IPS-20b (cell line): Measurements from ENCODE around the gene CD14.
"Not testable (repeated sequence)": the region's sequence is repeated elsewhere in the genome, so short reads cannot be mapped to it uniquely, and the experiment has no call there.

ENCODE experiments used
- H3K27ac ChIP-seq: one replicate; pipeline ENCODE4 v1.5.1; 2013; ENCODE audit warnings: low read length
- H3K27me3 ChIP-seq: 2 replicates; pipeline ENCODE4 v1.6.1; 2013; ENCODE audit warnings: mild to moderate bottlenecking, low read length, inconsistent platforms; ENCODE audit not compliant: insufficient read depth
- H3K36me3 ChIP-seq: 2 replicates; pipeline ENCODE4 v1.6.1; 2013; ENCODE audit warnings: low read depth, mild to moderate bottlenecking, inconsistent platforms, low read length, moderate library complexity; ENCODE audit not compliant: insufficient read depth
- H3K4me1 ChIP-seq: 2 replicates; pipeline ENCODE4 v1.6.1; 2013; ENCODE audit warnings: mild to moderate bottlenecking, control low read depth, inconsistent platforms, low read length, moderate library complexity; ENCODE audit not compliant: insufficient read depth
- H3K4me3 ChIP-seq: 2 replicates; pipeline ENCODE4 v1.5.1; 2013; ENCODE audit warnings: mild to moderate bottlenecking, low read length, inconsistent platforms
- H3K9ac ChIP-seq: 2 replicates; pipeline ENCODE4 v1.6.1; 2013; ENCODE audit warnings: low read depth, mild to moderate bottlenecking, inconsistent platforms, low read length, moderate library complexity
- H3K9me3 ChIP-seq: 2 replicates; pipeline ENCODE4 v1.6.1; 2013; ENCODE audit warnings: mild to moderate bottlenecking, low read depth, low read length, inconsistent platforms; ENCODE audit not compliant: insufficient read depth

CD14 gene

DNA sequence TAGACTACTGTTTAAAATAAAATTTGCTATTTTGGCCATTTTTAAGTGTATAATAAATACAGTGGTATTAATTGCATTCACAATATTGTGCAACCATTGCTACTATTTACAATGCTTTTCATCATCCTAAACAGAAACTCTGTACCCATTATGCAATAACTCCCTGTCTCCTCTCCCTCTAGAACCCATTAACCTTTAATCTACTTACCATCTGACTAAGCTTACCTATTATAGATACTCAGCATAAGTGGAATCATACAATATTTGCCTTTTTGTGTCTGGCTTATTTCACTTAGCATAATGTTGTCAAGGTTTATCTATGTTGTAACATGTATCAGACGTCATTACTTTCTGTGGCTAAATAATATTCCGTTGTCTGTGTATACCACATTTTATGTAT, 25.9 kb downstream of the CD14 start:
- H3K4me1 ChIP-seq, result no peaks in the 10 kb centered on the region
- H3K9ac ChIP-seq, result no peak overlapping the region
- H3K27ac ChIP-seq, result no peak overlapping the region
- H3K9me3 ChIP-seq, result no peaks in the 10 kb centered on the region; the same call in none of the 2 replicates
- H3K36me3 ChIP-seq, result no peaks in the 10 kb centered on the region
- no peaks in the 10 kb centered on the region for H3K27me3 ChIP-seq
- H3K4me3 ChIP-seq, result no peak overlapping the region

GRCh38 chr5:140605879-140606278, 27.1 kb downstream of the CD14 start:
- no peaks in the 10 kb centered on the region for H3K4me1 ChIP-seq
- H3K4me3 ChIP-seq, result no peak overlapping the region
- H3K36me3 ChIP-seq, result no peaks in the 10 kb centered on the region
- H3K9me3 ChIP-seq, result no peaks in the 10 kb centered on the region; the same call in none of the 2 replicates
- H3K9ac ChIP-seq, result no peak overlapping the region
- no peaks in the 10 kb centered on the region for H3K27me3 ChIP-seq
- H3K27ac ChIP-seq, result no peak overlapping the region

DNA sequence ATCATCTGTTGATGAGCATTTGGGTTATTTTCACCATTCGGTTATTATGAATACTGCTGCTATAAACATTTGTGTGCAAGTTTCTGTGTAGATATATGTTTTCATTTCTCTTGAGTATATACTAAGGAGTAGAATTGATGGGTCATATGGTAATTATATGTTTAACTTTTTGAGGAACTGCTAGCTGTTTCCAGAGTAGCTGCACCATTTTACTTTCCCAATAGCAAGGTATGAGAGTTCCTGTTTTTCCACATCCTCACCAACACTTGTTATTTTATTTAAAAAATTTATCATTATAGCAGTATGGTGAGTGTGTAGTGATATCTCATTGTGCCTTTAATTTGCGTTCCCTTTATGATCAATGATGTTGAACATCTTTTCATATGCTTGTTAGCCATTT, 29.2 kb downstream of the CD14 start:
- no peaks in the 10 kb centered on the region for H3K4me1 ChIP-seq
- H3K9me3 ChIP-seq, result no peaks in the 10 kb centered on the region; the same call in 1 of the 2 replicates
- H3K4me3 ChIP-seq, result no peak overlapping the region
- no peak overlapping the region for H3K9ac ChIP-seq
- no peaks in the 10 kb centered on the region for H3K27me3 ChIP-seq
- no peak overlapping the region for H3K27ac ChIP-seq
- no peaks in the 10 kb centered on the region for H3K36me3 ChIP-seq

- not testable (repeated sequence) for H3K9me3 ChIP-seq, H3K9ac ChIP-seq, H3K4me3 ChIP-seq, H3K27ac ChIP-seq, H3K27me3 ChIP-seq, H3K36me3 ChIP-seq, H3K4me1 ChIP-seq
These were observed 29.6 kb downstream of the CD14 start for GRCh38 chr5:140603446-140603698.

DNA sequence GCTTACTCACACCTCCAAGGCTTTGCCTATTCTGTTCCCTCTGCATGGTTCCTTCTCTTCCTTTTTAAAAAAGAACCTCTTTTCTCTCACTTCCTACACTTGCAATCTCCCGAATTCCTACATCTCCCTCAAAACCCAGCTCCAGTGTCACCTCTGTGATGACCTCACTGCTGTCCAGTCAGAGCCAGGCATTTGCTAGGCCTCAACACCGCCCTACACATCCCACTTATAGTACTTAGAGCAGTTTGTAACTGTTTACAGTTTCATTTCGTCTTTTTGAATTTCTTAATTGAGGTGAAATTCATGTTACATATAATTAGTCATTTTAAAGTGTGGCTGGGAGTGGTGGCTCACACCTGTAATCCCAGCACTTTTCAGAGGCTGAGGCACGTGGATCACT, 30.8 kb downstream of the CD14 start:
- H3K4me1 ChIP-seq, result no peaks in the 10 kb centered on the region
- H3K36me3 ChIP-seq, result no peaks in the 10 kb centered on the region
- H3K4me3 ChIP-seq, result no peak overlapping the region
- no peaks in the 10 kb centered on the region for H3K27me3 ChIP-seq
- H3K9ac ChIP-seq, result no peak overlapping the region
- H3K27ac ChIP-seq, result no peak overlapping the region
- no peaks in the 10 kb centered on the region; the same call in 1 of the 2 replicates for H3K9me3 ChIP-seq

DNA sequence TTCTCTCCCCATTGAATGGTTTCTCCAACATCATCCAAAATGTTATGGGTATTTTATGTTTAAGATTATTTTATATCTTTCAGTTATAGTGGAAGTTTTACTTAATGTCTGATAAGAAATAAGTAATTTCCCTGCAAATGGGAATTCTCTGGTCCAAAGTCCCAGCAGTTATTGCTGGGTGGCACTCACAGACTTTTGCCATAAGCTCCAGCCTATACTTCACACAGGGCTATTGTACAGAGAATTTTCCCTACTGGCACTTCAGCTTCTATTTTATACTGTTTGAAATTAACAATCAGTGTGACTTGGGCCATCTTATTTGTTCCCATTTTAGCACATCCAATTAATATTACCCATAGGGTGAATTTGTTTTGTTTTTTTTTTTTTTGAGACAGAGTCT, 32.9 kb downstream of the CD14 start:
- H3K27me3 ChIP-seq, result no peaks in the 10 kb centered on the region
- H3K4me3 ChIP-seq, result no peak overlapping the region
- H3K27ac ChIP-seq, result no peak overlapping the region
- H3K9me3 ChIP-seq, result no peaks in the 10 kb centered on the region; the same call in 1 of the 2 replicates
- H3K36me3 ChIP-seq, result no peaks in the 10 kb centered on the region
- H3K4me1 ChIP-seq, result no peaks in the 10 kb centered on the region
- no peak overlapping the region for H3K9ac ChIP-seq

DNA sequence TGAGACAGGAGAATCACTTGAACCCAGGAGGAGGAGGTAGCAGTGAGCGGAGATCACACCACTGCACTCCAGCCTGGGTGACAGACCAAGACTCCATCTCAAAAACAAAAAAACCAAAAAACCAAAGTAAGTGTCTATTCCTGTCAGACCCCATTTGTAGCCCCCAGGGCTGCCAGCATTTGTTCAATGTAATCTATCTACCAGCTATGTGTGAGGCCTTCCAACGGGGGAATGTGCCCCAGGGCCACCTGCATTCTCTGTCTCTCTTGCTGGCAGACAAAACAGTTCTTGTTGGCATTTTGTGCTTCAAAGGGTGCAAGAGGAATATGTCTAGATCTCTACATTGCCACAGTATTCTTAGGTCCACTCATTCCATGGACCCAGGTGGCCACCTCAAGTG, 34.1 kb downstream of the CD14 start:
- Histone ChIP-seq H3K9ac (no peak overlapping the region), H3K4me1 (no peaks in the 10 kb centered on the region), H3K36me3 (no peaks in the 10 kb centered on the region), H3K4me3 (no peak overlapping the region), H3K27ac (no peak overlapping the region), H3K9me3 (no peaks in the 10 kb centered on the region), H3K27me3 (no peaks in the 10 kb centered on the region)

- H3K36me3 ChIP-seq, result no peaks in the 10 kb centered on the region
- no peaks in the 10 kb centered on the region for H3K4me1 ChIP-seq
- H3K27me3 ChIP-seq, result no peaks in the 10 kb centered on the region
- H3K4me3 ChIP-seq, result no peak overlapping the region
- H3K9me3 ChIP-seq, result no peaks in the 10 kb centered on the region
- no peak overlapping the region for H3K27ac ChIP-seq
- H3K9ac ChIP-seq, result no peak overlapping the region
These were observed 36.6 kb downstream of the CD14 start for GRCh38 chr5:140596321-140596741.

DNA sequence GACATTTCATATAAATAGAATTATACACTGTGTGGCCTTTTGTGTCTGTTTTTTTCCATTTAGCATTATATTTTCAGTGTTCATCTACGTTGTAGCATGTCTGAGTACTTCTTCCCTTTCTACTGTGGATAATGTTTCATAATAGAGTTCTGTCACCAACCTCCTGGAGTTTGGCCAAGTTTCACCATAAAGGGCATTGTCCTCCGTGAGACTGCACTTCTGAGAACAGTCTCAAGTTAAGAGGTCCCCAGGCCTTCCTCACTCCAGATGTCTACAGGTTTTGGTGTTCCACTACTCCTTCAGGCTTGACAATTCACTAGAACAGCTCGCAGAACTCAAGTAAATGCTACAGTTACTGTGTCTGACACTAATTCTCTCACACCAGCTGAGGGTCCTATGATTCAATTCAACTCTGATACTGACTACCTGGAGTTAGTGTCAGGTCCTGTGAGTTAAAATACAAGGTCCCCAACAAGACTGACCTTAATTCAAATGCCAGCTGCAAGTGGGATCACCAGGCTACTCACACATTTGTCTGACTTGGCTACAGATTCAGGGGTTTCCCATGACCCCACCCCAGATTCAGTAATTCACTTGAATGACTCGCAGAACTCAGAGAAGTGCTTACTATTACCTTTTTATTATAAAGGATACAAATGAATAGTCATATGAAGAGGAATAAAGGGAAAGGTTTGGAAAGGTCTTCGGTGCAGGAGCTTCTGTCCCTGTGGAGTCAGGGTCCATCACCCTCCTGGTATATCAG, 37.3 kb downstream of the CD14 start:
- Histone ChIP-seq H3K36me3 (no peaks in the 10 kb centered on the region), H3K9me3 (no peaks in the 10 kb centered on the region), H3K27me3 (no peaks in the 10 kb centered on the region), H3K4me3 (no peak overlapping the region), H3K9ac (no peak overlapping the region), H3K4me1 (no peaks in the 10 kb centered on the region), H3K27ac (no peak overlapping the region)

GRCh38 chr5:140594169-140594568, 38.8 kb downstream of the CD14 start:
- Histone ChIP-seq H3K27ac (no peak overlapping the region), H3K36me3 (no peaks in the 10 kb centered on the region), H3K9me3 (no peaks in the 10 kb centered on the region), H3K4me3 (no peak overlapping the region), H3K27me3 (no peaks in the 10 kb centered on the region), H3K9ac (no peak overlapping the region), H3K4me1 (no peaks in the 10 kb centered on the region)

DNA sequence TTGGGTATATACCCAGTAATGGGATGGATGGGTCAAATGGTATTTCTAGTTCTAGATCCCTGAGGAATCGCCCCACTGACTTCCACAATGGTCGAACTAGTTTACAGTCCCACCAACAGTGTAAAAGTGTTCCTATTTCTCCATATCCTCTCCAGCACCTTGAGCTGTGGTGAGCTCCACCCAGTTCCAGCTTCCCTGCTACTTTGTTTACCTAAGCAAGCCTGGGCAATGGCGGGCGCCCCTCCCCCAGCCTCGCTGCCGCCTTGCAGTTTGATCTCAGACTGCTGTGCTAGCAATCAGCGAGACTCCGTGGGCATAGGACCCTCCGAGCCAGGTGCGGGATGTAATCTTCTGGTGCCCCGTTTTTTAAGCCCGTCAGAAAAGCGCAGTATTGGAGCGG, 39.9 kb downstream of the CD14 start:
- not testable (repeated sequence) for H3K9me3 ChIP-seq, H3K27ac ChIP-seq, H3K27me3 ChIP-seq, H3K4me3 ChIP-seq, H3K9ac ChIP-seq, H3K36me3 ChIP-seq, H3K4me1 ChIP-seq

GRCh38 chr5:140591747-140592372, 41.1 kb downstream of the CD14 start:
- Histone ChIP-seq H3K9ac (no peak overlapping the region), H3K4me3 (no peak overlapping the region), H3K36me3 (no peaks in the 10 kb centered on the region), H3K4me1 (no peaks in the 10 kb centered on the region), H3K27me3 (no peaks in the 10 kb centered on the region), H3K27ac (no peak overlapping the region), H3K9me3 (no peaks in the 10 kb centered on the region)
